ENCODE data around the gene DDAH1.

The DDAH1 gene

DNA sequence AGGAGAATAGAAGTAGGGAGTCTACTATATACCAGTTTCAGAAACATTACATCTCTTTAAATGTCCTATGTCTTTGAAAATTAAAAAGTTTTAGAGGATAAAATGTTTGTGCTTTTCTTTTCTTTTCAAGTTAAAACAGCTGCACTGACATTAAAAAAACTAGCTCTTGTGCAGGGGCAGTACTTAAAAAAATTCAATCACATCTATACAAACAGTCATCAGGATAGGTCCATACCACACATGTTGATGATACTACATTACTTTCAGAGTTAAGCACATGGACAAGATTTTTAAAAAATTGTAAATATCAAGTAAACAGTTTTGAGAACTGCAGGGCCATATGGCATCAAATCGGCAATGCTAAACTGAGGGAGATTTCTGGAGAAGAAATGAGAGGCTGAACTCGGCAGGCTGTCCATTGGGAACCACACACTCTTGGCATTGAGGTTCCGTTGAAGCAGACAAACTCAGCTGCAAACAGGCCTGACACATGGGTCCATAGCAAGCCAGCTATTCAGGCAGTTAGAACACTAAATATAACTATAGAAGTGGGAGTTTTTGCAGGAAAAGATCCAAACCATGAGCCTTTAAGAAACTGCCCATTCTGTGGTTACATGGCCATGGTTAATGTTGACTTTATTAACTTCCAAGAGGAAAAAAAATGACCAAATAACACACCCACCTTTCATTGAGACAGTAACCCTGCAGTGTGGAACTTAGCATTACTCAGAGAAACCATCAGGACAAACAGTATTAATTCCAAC, 104.0 kb downstream of the DDAH1 start:
- Histone ChIP-seq H4K20me1 (ENCODE audit: insufficient read depth, low read length) (no peaks in the 10 kb centered on the region), H2AFZ (ENCODE audit: low read depth, low read length) (no peak overlapping the region), H3K4me1 (ENCODE audit: insufficient read depth, low read length) (no peaks in the 10 kb centered on the region), H3K4me2 (ENCODE audit: insufficient read depth, low read length) (no peak overlapping the region), H3K27me3 (ENCODE audit: insufficient read depth, low read length, poor library complexity) (no peaks in the 10 kb centered on the region), H3K9me3 (ENCODE audit: insufficient read depth, low read length, severe bottlenecking) (no peaks in the 10 kb centered on the region), H3K9ac (ENCODE audit: low read depth, low read length) (no peak overlapping the region), H3K79me2 (ENCODE audit: insufficient read depth, low read length) (no peaks in the 10 kb centered on the region), H3K36me3 (ENCODE audit: insufficient read depth, low read length) (no peaks in the 10 kb centered on the region), H3K27ac (ENCODE audit: low read length) (no peak overlapping the region), H3K4me3 (ENCODE audit: low read depth in 1 of 2, low read length in 2 of 2) (no peak overlapping the region)
- DNase-seq (no peak), ATAC-seq (ENCODE audit: insufficient read depth, low read depth) (no peak)
- TF ChIP-seq EZH2 (IDR thresholded peaks at IDR 0.05; ENCODE audit: borderline replicate concordance, low read depth, low read length, severe bottlenecking) (no peak), CTCF (IDR thresholded peaks at IDR 0.05; ENCODE audit: borderline replicate concordance, extremely low read depth, low read length, poor library complexity, severe bottlenecking) (no peak)

GRCh38 chr1:85359874-85360721, 104.9 kb downstream of the DDAH1 start:
- DNase-seq (no peak), ATAC-seq (ENCODE audit: insufficient read depth, low read depth) (no peak)
- H3K36me3 ChIP-seq (ENCODE audit: insufficient read depth, low read length) = no peaks in the 10 kb centered on the region
- no peaks in the 10 kb centered on the region for H3K9me3 ChIP-seq (ENCODE audit: insufficient read depth, low read length, severe bottlenecking)
- TF ChIP-seq EZH2 (IDR thresholded peaks at IDR 0.05; ENCODE audit: borderline replicate concordance, low read depth, low read length, severe bottlenecking) (no peak), CTCF (IDR thresholded peaks at IDR 0.05; ENCODE audit: borderline replicate concordance, extremely low read depth, low read length, poor library complexity, severe bottlenecking) (no peak)
- H3K79me2 ChIP-seq (ENCODE audit: insufficient read depth, low read length) = no peaks in the 10 kb centered on the region
- H3K4me2 ChIP-seq (ENCODE audit: insufficient read depth, low read length) = no peak overlapping the region
- no peaks in the 10 kb centered on the region for H4K20me1 ChIP-seq (ENCODE audit: insufficient read depth, low read length)
- H3K9ac ChIP-seq (ENCODE audit: low read depth, low read length) = no peak overlapping the region
- H3K4me3 ChIP-seq (ENCODE audit: low read depth in 1 of 2, low read length in 2 of 2) = no peak overlapping the region
- H3K27me3 ChIP-seq (ENCODE audit: insufficient read depth, low read length, poor library complexity) = no peaks in the 10 kb centered on the region
- no peaks in the 10 kb centered on the region for H3K4me1 ChIP-seq (ENCODE audit: insufficient read depth, low read length)
- no peak overlapping the region for H3K27ac ChIP-seq (ENCODE audit: low read length)
- H2AFZ ChIP-seq (ENCODE audit: low read depth, low read length) = no peak overlapping the region

GRCh38 chr1:85358702-85359438, 106.1 kb downstream of the DDAH1 start:
- Histone ChIP-seq H3K4me1 (ENCODE audit: insufficient read depth, low read length) (no peaks in the 10 kb centered on the region), H3K4me3 (ENCODE audit: low read depth in 1 of 2, low read length in 2 of 2) (no peak overlapping the region), H2AFZ (ENCODE audit: low read depth, low read length) (no peak overlapping the region), H3K4me2 (ENCODE audit: insufficient read depth, low read length) (no peak overlapping the region), H3K9me3 (ENCODE audit: insufficient read depth, low read length, severe bottlenecking) (no peaks in the 10 kb centered on the region), H3K79me2 (ENCODE audit: insufficient read depth, low read length) (no peaks in the 10 kb centered on the region), H4K20me1 (ENCODE audit: insufficient read depth, low read length) (no peaks in the 10 kb centered on the region), H3K9ac (ENCODE audit: low read depth, low read length) (no peak overlapping the region), H3K27ac (ENCODE audit: low read length) (no peak overlapping the region), H3K27me3 (ENCODE audit: insufficient read depth, low read length, poor library complexity) (no peaks in the 10 kb centered on the region), H3K36me3 (ENCODE audit: insufficient read depth, low read length) (no peaks in the 10 kb centered on the region)
- DNase-seq = no peak
- TF ChIP-seq EZH2 (IDR thresholded peaks at IDR 0.05; ENCODE audit: borderline replicate concordance, low read depth, low read length, severe bottlenecking) = no peak
- no peak for TF ChIP-seq CTCF (IDR thresholded peaks at IDR 0.05; ENCODE audit: borderline replicate concordance, extremely low read depth, low read length, poor library complexity, severe bottlenecking)
- ATAC-seq (ENCODE audit: insufficient read depth, low read depth) = no peak
